HG03457 (cell line): ENCODE data around the gene NMT2.
A peak's percentile ranks its signal among the peaks of the same experiment; 100 is the strongest.

ENCODE experiments used
- ATAC-seq: cut with Tn5 transposase; IDR thresholded peaks from one replicate; pipeline ENCODE4 v1.9.1; 2021; ENCODE audit warnings: moderate number of reproducible peaks; ENCODE audit not compliant: unreplicated experiment

NMT2 gene

DNA sequence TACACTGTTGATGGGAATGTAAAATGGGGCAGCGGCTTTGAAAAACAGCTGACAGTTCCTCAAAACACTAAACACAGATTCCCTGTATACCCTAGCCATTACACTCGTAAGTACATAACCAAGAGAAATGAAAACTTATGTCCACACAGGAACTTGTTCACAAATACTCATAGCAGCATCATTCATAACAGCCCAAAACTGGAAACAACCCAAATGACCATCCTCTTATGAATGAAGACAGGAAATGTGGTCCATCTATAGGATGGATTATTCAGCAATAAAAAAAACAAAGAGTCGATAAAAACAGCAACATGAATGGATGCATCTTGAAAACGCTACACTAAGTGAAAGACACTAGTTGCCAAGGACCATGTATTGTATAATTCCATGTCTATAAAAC, 23.7 kb downstream of the NMT2 start:
- no peak for ATAC-seq

GRCh38 chr10:15141136-15142054, 27.1 kb downstream of the NMT2 start:
- ATAC-seq, result peak; percentile 81

- ATAC-seq, result no peak
Observed at GRCh38 chr10:15140698-15141097, 27.8 kb downstream of the NMT2 start.

- ATAC-seq, result no peak
Observed at GRCh38 chr10:15137636-15138035, 30.9 kb downstream of the NMT2 start.

DNA sequence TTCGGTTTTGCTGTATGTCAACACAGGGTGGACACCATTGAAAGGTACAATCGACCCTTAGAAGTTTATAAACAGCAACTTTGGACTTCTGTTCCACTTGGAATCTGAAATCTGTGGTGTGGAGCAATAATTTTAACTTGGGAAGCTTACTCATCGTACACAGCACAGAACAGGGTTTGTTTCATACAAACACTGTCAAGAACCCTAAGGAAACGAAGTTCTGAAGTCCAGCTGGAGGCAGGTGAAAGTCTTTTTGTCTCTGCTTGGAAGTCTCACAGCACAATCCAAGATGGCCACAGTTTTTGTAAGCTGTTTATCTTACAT, 31.5 kb downstream of the NMT2 start:
- no peak for ATAC-seq

DNA sequence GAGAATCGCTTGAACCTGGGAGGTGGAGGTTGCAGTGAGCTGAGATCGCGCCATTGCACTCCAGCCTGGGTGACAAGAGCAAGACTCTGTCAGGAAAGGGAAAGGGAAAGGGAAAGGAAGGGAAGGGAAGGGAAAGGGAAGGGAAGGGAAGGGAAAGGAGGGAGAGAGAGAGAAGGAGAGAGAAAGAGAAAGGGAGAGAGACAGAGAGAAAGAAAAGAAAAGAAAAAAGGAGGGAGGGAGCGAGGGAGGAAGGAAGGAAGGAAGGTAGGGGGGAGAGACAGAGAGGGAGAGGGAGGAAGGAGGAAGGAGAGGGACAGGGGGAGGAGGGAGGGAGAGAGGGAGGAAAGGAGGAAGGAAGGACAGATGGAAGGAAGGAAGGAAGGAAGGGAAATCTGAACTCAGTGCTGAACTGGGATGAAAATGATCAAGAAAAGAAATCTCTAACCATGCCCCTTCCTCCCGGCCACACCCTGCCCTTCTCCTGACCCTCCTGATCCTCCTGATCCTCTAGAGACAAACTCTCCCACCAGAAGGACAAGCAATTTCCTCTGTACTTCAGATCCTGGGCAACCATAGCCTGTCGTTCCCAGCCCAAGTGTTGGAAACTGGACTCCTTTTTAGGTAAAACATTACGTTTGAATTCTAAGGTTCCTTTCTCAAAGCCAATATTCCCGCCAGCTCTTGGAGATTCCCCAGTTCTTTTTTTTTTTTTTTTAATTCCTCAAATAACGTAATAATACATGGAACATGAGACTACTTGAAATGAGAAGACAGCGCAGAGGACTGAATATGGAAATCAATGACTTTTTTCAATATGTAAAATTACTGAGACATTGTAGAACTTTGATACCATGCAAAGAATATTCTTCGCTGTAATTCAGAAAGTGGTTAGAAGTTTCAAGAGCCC, 32.1 kb downstream of the NMT2 start:
- no peak for ATAC-seq

DNA sequence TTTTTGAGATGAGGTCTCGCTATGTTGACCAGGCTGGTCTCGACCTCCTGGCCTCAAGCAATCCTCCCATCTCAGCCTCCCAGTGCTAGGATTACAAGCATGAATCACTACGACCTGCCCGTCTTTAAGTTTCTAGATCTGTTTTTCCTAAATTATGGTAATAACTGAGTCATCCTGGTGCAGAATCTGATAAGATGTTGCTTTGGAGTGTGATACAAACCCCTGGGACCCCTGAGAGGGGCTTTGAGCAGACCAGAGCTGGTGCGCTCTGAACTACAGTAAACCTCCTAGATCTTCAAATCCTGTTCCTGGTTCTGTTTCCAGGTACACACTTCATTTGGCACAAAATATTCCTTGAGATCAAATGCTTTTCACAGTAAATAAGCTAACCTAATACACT, 37.2 kb downstream of the NMT2 start:
- no peak for ATAC-seq

GRCh38 chr10:15124908-15125307, 43.6 kb downstream of the NMT2 start:
- no peak for ATAC-seq

- no peak for ATAC-seq
Observed at GRCh38 chr10:15124190-15124589, 44.3 kb downstream of the NMT2 start.

DNA sequence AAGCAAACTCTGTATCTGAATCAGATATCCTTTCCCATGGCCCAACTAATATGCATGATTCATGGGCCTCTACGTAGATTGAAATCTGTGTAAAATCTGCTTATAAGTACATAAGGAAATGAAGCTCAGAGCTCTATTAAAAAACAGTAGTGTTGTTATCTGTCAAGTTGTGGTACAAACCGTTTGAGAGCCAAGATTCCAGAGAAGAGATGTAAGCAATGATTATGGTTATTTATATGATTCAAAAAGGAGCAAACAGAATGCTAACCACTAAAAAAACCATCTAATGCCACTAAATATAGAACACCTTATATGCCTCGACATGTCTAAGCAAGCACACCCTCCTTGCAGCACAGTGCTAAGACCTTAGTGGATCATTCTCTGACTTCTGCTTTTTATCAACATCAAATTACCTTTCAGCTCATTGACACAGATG, 44.7 kb downstream of the NMT2 start:
- ATAC-seq, result no peak

GRCh38 chr10:15122477-15123030, 45.9 kb downstream of the NMT2 start:
- ATAC-seq, result peak; percentile 73

DNA sequence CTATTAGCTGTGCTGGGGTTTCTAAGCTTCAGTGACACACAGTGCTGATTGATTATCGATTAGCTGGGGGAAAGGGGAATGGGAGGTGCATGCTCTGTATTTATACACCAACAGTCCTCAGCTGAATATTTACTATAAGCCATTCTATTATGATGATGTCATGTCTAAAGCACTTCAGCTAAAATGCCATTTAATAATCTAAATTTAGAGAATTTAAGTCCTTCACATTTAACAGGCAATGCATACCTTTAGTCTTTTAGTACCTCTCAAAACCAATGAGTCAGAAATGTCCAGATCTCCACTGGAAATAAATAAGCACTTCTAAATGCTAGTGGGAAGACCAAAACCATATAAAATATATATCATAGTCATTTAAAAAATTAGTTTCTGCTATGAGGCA, 46.8 kb downstream of the NMT2 start:
- no peak for ATAC-seq

- ATAC-seq, result no peak
Observed at GRCh38 chr10:15120523-15120922, 48.0 kb downstream of the NMT2 start.

DNA sequence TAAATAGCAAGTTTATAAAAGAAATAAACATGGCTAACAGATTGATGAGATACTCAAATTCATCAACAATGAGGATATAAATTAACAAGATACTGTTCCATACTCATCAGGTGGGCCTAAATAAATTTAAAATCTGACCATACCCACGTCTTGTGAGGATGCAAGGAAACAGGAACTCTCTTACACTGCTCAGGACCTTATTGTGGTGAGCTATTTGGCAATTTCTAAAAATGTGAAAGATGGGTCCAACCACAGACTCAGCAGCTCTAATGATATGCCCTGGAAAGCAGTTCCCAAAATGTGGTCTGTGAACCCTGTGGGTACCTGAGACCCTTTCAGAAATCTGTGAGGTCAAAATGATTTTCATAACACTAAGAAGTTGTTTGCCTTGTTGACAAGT, 49.9 kb downstream of the NMT2 start:
- ATAC-seq, result no peak

- ATAC-seq, result no peak
Observed at GRCh38 chr10:15116225-15116624, 52.3 kb downstream of the NMT2 start.

DNA sequence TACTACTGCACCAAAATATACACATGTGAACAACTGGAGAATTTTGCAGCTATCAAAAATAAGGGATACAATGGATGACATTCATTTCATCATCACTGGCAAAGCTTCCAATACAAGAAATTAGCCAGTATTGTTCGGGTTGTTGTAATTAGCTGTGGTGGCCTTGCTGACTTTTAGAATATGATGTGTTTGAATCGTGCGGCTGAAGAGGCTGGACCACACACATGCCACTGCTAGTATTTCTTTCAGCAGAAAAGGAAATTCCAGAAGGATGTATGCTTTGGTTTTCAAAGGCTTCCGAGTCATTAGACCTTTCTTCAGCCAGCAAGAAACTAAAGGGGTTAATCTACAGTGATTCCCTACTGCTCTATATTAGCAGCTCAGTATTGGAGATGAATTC, 54.7 kb downstream of the NMT2 start:
- ATAC-seq, result no peak

DNA sequence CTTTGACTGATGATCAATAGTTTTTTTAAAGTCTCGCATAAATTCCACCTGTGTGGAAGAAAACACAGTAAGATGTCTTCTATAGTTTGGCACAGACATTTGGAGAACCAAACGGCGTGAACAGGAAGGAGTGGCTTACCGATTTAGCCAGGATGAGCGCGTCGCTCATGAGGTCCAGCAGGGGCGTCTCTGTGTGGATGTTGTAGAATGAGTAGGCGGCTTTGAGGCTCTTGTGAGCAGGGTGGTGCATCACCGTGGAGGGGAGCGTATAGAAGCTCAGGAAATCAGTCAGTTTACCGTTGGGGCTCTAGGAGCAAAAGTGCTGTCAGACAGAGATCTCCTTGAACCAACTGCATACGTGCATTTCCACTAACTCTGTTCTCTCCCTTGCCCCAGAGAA, 55.8 kb downstream of the NMT2 start:
- ATAC-seq, result no peak

- peak; percentile 67 for ATAC-seq
Observed at GRCh38 chr10:15106352-15107013, 62.0 kb downstream of the NMT2 start.

- ATAC-seq, result no peak
Observed at GRCh38 chr10:15103513-15103912, 65.0 kb downstream of the NMT2 start.

- no peak for ATAC-seq
Observed at GRCh38 chr10:15099886-15100285, 68.6 kb downstream of the NMT2 start.
